ENCODE measurements around the gene TFG.

Gene TFG

DNA sequence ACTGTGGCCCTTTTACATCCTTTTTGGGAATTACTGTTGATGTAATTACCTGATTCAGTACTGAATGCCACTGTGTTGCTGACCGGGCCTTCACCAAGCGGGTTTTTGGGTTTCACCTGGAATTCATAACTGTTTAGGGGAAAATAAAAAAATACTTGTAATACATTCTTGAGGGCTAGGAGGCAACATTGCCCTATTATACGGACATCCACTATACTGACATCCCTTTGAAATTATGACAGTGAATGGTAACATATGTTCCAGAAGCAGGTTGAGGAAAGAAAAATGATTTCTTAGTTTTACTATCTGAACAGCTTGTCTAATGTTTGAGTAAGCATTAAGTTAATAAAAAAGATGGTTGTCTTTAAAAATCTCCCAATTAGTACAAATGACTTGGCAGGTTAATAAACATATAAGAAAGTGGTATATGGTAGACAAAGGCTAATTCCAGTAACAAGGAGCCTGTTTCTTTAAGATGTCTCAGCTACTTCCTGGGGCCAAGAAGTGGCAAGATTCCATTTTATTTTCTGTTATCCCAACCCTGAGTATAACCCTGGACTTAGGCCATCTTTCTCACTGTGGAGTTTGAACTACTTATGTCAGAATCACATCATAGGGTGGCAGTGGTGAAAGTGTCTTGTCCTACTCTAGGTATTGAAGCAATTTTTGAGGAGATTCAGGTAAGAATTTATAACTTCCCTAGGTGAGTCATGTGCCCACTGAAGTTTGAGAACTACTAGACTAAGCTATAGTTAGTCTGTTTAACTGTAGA lies 45.5 kb downstream of the TFG start:
- DNase-seq (ENCODE audit: low spot score) = no peak

DNA sequence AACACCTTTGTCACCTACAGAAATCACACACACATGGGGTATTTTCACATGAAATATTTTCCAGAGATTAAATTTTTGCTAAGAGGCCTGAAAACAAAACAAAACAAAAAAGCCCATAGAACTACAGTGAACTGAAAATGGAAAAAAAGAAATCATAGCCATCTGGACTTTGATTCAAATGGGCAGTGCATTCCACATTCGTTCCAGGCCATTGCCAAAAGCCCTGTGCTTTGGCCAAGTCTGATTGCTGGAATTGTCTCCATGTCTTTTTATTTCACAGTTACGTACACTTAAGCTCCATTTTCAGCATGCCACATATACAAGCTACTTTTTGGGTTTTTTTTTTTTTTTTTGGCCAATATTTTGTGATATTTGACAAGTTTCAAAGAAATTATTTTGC lies 47.1 kb downstream of the TFG start:
- DNase-seq (ENCODE audit: low spot score) = no peak

DNA sequence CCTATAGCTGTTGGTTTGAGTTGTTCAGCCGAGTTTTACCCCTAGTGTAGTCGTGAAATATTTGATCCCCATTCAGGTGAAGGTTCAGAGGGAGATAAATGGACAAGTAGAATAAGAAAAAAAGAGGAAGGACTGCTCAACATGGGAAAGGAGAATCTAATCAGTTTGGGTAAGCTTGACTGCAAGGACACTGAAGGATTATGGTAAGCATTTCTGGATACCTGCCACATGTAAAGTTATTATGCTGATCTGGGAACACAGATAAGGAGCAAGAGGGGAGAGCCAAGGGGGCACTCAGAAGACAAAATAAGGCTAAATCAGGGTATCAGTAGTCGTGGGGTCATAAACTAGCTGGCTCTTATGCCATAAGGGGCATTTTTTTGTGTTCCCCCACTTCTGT lies 49.9 kb downstream of the TFG start:
- no peak for DNase-seq (ENCODE audit: low spot score)

DNA sequence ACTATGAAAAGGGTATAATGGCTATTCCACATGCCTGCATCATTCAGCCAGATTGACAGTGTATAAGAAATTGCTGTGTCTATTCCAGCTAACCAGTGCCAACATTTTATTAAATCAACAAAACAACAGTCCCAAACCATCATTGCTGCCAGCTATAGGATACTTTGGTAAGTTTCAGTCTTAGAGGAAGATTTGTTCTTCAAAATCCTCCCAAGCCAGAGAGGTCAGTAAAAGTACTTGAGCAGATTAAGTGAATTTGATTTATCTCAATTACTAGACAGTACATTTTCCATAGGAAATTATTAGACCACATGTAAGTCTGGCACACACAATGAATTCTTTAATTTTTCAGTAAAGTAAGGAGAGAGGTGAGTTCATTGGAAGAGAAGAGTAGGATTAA lies 50.7 kb downstream of the TFG start:
- DNase-seq (ENCODE audit: low spot score) = no peak

DNA sequence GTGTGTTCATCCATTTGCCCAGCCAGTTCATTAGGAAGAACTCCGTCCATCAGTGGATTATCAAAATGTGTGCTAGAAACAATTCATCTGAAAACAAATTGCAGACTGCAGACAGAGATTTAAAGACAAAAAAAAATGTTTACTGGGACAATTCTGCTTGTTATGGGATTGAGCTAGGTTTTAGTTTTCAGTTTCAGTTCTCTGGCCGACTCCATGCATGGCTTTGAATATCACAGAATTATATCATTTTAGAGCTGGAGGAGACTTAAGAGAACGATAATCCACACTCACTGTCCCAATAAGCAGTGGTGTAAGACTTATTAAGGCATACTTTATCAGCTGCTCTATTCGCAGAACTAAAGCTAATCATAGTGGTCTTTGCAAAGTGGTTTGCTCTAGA lies 51.1 kb downstream of the TFG start:
- DNase-seq (ENCODE audit: low spot score) = no peak

DNA sequence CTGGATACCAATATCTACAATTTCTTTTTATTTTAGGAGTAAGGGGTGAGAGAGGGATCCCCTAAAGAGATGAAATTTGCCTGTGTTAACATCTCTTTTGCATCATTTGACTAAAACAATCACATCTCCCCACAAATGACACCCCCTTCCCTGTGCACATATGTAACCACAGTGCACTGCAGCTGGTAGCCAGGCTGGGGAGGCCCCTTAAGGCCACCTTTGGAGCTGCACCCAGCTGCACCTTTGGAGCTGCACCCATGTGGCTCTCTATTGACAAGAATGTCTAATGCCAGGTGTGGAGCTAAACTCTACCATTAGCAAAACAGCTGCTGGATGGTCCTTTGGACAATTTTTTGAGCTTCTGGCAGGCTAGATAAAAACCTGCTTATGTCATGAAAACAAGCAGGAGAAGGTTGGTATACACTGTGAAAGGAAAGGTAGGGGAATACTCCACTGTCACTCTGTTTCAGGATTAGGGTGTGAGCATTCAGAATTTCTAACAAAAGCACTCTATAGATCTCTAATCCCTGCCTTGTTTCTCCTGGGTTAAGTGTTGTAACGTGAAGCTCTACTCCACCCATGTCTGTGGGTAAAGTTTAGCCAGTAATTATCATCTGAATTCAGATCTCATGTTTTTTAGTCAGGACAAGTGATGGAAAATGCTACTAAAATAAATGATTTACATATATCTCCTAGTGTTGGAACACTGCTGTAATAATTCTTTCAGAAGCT lies 52.1 kb downstream of the TFG start:
- DNase-seq (ENCODE audit: low spot score) = no peak

DNA sequence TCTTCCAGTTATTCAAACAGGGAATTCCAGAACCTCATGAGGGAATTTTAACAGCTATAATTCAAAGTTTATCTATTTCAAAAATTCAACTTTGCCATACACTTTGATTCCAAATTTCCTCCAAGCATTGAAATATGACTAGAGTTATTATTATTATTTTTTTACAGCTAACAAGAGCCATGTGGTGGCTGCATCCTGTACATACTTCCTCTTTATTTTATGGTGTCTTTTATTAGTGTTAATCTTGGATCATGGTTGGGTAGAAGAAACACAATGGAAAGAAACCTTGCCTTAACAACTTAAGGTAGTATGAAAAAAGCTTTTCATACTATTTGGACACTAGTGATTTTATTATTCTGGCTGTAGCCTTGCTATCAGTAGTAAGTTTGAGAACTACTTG lies 52.7 kb downstream of the TFG start:
- DNase-seq (ENCODE audit: low spot score) = no peak

DNA sequence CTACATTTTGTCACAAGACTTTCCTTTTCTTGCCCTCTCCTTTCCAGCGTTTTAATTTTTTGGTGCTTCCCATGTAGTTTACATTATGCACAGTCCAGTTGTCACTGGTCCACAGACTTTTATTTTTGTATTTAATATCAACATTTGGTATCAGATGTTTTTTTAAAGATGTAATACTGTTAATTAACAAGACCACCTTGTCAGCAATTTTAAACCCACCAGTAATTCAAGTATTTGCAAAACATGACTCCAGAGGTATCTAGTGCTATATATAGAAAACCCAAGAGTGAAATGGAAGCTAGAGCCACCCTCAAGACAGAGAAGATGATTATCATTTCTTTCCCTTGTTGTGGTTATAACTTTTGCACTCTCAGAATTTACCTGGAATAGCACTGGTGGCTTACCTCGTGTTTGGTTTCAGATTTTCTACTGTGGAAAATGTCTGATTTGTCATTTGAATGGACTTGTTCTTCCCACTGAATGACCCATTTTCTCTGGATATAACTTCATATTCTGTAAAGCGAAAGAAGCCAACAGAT lies 56.2 kb downstream of the TFG start:
- DNase-seq (ENCODE audit: low spot score) = no peak

DNA sequence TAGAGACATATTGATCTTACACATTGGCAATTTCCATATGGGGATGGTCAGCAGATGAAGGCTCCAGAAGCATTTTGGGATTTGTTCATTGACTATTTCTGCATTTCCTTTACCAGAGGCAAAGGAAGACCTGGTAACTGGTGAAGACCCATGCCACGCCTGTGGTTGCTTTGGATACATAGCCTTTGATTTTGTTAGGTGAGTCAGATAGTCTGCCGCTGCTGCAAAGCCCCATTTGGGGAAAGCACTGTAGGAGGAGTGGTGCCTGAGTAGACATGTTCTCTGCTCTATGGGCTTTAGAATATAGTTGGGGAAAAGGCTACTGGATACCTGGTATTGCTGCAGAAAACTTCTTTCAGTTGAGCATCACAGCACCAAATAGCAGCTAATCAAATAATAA lies 56.8 kb downstream of the TFG start:
- no peak for DNase-seq (ENCODE audit: low spot score)

DNA sequence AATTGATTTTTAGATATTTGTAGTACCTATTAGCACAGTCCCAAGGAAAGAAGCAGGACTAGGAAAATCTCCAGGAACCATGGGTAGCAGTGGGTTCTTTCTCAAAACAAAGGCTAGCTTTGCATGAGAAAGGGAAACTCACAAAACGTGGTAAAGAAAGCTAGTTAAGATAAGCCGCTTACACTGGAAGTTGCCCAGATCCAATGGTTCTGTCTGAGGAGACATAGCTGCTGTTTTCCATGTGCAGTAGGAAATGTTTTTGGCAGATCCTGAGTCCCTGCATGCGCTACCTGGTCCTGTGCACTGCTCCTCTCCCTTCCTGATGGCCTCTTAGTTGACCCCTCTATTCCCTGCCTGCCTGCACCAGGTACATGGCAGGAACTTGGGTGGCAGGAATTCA lies 60.4 kb downstream of the TFG start:
- no peak for DNase-seq (ENCODE audit: low spot score)

DNA sequence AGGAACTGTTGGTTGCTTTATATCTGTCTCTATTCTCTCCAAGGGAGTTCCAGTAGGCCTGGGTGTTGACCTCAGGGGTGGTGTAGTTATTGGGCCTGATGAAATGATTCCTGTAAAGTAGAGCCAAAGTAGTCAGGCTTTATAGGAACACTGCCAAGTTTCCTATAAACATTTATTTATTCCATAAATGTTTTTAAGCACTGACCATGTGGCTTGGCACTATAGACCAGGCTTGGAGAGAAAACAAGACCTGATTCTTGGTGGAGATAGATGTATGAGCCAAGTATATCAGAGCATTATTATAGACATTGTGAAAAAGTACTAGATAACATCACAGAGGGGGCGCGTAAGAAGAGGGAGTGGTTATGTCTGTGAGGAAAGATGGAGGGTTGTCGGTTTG lies 65.9 kb downstream of the TFG start:
- no peak for DNase-seq (ENCODE audit: low spot score)

DNA sequence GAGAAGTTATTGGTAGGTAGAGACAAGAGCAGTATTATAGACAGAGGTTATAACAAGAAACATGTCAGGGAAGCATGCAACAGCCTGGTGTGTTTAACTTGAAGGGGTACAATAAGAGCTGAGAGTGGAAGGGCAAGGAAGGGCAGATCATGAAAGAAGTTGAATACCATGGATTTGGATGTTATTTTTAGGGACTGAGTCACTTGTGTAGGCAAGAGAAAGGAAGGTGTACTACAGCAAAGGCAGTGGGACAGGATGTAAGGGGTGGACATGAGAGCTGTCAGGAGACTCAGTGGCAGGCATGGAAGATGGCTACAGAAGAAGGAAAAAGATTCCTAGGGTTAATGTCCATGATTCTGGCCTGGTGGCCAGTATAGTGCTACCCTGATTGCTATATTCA lies 66.4 kb downstream of the TFG start:
- no peak for DNase-seq (ENCODE audit: low spot score)

DNA sequence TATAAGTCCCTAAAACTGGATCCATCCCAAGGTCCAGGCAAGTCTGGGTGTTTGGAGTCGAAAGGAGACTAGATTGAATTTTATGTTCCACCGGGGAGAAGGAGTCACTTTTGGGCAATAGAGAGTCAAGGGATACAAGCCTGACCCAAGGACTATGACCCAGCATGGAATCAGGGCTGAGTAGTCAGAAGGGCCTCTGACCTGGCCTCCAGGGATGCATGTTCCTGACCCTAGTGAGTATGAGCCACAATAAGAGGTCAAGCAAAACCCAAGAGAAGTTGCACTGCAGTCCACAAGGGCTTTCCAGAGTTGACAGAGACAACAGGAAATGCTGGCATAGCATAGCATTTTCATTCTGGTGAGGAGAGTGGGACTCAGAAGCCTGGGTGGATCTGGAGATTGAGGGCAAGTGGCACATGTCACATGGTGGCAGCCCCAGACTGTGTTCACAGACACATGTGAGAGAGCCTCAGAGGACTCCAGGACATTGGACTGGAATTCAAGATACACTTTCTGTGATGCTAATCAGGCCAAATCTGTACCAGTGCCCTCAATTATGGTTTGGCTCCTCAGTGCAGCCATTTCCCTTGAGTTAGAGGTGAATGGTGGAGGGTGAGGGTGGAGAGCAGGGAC lies 66.9 kb downstream of the TFG start:
- no peak for DNase-seq (ENCODE audit: low spot score)

DNA sequence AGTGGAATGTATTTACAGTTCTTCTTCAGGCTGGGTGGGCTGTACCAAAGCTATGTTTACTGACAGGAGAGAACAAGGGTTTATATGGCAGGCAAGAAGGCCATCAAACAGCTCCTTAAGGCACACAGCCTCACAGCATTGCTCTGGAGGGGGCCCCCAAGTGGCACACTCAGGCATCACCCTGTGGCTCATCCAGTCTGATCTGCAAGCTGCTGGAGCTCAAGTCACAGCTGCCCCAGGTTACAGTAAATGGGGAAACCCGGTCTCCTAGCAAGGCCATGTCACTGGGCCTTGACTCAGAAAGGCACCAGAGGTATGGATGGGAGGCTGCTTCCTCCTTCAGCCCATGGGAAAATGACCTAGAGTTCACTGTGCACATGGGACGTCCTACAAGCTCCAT lies 67.5 kb downstream of the TFG start:
- no peak for DNase-seq (ENCODE audit: low spot score)

DNA sequence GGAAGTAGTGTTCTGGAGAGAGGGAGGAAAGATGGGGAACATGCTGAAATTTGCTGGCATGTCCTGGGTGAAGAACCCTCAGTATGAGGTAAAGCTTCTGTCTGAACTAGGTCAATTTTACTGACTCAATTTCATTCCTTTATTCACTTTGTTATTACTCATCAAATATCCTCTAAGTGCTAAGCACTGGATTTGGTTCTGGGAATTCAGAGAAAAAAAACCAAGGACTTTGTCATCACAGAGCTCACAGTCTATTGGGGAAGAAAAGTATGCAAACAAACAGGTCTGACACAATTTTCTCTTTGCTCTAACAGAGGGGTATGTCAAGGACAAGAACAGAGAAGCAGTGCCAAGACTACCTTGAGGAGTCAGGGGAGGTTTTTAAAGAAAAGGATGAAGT lies 68.0 kb downstream of the TFG start:
- DNase-seq (ENCODE audit: low spot score) = no peak

DNA sequence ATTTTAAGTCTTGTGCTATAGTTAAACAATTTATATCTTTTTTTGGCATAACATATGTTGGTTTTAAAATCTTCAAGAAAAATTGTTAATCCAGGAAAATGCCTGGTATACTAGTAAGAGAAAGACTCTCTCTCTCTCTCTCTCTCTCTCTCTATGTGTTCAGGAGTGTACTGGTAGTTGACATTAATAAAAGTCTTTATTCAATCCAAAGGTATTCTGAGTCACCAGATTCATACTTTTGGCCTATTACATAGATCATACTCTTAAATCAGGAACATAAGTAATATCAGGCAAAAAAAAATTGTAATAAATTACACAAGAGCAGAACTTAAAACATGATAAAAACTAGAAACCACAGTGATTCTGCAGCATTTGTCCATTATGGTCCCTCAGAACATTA lies 70.2 kb downstream of the TFG start:
- DNase-seq (ENCODE audit: low spot score) = no peak

DNA sequence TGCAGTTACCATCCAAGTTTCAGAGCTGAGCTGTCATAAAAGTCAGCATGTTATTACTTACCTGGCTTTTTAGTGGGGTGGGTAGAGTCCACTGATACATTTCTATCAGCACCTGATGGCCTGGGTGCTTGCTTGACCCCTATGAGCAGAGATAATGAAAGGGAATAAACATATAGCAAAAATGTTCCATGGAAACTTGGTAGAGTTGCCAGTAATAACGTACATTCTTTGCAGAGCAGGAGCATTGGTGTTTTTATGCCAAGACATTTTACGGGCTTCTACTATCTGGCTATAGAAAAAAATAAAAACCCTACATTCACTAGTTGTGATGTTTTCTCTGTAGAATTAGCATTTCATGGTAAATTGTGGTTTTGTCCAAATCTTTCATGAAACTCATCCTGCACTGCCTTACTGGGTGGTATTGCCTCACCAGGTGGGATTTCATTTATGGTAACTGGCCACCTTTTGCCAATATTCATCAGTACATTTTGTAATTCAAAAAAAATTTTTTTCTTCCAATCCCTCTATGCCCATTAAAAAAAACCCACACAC lies 70.9 kb downstream of the TFG start:
- no peak for DNase-seq (ENCODE audit: low spot score)

DNA sequence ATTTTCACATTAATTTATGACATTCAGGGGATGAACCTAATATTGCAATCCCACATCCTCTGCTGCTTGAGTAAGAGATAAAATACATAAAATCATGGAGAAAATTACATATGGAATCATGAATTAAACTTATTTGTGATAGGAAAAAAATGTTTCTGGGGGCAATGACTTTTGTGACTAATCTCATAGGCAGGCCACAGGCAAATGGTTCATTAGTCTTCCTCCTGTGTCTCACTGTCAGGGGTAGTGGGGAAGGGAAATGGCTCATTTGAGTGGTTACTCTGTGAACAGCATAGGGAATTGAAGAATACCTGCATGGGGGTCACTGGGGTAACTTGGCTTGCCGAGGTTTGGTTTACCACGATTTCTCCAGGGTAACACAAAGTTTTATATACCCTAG lies 72.0 kb downstream of the TFG start:
- no peak for DNase-seq (ENCODE audit: low spot score)

DNA sequence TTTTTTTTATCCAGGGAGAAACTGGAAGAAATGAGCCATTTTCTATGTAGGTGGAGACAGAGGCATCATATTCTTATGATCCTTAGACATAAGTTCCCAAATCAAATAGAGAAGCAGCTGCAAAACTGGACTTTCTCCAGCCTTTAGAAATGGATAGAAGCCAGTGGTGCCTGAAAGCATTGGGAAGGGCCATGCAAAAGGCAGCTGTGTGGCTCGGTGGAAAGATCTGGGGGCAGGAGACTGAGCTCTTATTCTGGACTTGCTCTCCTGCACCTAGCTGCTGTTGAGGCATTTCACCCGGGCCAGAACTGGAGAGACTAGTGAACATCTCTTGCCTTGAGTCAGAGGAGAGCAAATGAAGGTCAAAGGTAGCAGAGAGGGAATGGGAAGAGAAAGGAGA lies 73.1 kb downstream of the TFG start:
- no peak for DNase-seq (ENCODE audit: low spot score)

DNA sequence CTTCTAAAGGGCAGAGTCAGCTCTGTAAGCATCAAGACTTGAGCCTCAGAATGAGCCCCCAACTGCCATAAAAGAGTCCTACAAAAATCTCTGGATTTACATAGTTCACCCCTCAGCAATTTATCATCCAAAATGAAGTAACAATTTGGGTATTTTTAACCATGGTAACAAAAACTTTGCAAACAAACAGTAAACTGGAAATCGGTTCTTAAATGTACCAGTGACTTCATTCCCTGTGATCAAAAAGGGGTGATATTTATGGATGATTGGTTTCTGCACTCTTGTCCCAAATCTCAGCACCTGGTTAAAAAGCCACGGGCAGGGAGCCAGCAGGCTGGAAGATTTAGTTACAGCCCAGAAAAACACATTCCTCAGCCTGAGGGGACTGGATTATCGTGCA lies 73.6 kb downstream of the TFG start:
- DNase-seq (ENCODE audit: low spot score) = no peak

DNA sequence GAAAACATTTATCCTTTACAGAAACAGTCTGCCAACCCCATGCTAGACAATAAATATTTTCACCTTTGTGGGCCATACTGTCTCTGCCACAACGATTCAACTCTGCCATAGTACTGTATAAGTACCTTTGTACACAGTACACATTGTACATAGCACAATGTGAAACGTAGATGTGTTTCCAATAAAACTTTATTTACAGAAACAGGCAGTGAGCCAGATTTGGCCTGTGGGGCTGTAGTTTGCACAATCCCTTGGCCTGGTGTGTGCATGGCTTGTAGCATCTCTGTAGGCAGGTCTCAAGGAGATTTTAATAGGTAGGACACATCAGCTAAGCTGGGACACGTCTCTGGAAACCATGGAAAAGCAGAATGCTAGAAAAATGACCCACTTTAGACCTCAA lies 74.3 kb downstream of the TFG start:
- no peak for DNase-seq (ENCODE audit: low spot score)

DNA sequence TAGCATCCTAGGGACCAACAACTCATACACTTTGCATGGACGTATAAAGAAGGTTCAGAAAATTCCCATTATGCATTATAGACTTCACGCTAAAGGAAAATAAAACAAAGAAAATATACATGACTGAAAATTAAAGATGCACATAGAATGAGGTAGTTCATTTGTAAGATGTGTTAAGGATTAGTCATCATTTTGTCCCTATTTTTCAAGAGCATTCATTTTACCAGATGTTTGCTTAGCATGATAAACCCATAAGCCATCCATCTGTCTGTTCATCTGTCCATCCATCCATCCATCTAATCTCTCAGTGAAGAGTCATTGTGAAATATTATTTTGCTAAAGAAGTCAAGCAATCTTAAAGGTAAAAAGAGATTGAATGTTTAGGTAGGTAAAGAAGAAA lies 80.3 kb downstream of the TFG start:
- no peak for DNase-seq (ENCODE audit: low spot score)

DNA sequence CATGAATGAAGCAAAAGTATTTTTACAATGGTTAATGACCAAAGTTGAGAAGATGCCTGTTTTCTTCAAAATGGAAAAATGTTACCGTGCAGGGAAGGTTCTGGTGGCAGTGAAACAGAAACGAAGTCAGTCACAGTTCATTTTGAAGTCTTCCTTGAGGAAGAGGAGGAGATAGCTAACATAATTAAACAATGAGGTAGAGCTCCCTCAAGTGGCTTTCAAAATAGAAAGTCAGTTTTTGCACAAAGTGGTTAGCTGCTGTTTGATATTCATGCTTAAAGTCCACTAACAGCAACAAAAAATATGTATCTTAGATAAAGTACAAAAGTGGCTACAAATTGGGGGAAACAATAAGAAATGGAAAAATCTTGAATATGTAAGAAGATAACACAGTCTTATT lies 87.3 kb downstream of the TFG start:
- no peak for DNase-seq (ENCODE audit: low spot score)
